GM21423 (cell line): ENCODE measurements around the gene ACVR2B.

Experiments used
- ATAC-seq: cut with Tn5 transposase; IDR thresholded peaks from one replicate; pipeline ENCODE4 v1.9.1; 2021; ENCODE audit warnings: mild to moderate bottlenecking, moderate library complexity; ENCODE audit not compliant: unreplicated experiment

The ACVR2B gene

GRCh38 chr3:38457111-38458003 is 3.7 kb downstream of the ACVR2B start:
- ATAC-seq = no peak

GRCh38 chr3:38458796-38459498 is 5.3 kb downstream of the ACVR2B start:
- ATAC-seq = no peak

DNA sequence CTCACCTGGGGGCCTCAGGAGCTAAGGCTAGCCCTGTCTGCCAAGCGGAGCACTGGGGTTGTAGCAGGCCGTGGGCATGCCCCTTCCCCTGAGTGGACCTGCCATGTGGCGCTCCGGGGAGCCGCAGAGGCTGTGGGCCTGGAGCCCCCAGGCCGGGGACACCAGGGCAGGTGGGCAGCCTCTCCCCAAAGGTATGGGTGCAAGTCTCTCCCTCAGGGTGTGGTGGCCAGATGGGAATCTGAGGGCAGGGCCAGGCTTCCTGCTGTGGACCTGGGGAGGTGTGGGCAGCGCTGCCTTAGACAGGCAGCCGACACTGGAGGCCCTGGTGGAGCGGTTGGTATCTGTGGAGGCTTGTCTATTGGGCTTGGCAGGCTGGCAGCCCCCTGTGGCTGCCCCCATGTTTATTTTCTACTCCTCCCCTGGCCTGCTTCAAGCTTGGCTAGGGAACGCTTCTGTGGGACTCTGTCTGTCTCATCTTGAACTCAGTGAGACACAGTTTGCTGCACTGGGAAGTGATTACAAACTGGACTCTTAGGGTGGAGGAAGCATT is 5.9 kb downstream of the ACVR2B start:
- ATAC-seq = no peak

DNA sequence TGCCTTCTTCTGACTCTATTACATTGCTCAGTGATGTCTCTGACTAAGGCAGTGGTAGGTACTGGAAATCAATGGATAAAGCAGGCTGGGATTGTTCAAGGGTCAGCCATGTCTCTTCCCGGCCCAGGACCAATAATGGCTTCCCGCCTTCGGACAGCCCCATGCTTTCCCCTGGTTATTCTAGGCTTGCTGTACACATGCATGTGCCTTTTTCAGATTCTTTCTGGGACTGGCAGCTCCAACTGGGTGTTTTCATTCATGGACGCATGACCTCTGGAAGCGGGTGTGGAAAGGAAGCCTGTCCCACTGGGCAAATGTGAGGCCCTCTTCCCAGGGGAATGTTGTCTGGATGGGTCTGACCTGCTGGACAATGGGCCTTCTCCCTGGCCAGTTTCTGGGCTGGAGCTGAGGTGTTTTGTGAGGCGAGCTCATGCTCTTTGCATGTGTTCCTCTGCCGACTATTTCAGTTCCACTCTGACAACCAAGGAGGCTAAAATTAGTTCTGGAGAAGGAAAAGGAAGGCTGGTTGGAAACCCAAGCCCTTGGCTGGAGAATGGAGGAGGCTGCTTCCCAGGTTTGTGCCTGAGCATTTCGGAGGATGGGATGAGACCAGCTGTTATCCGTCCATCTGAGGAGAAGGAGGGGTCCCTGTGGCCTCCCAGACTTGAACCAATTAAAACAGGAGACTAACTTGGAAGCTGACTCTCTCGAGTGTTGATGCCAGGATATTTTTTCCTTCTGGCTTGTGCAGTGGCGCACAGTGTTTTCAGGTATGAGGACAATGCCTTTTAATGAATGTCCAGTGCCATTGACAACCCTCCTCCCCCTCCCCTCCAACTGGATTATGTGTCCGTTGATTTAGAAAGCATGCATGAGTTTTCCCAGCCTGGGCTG is 6.9 kb downstream of the ACVR2B start:
- ATAC-seq = no peak

GRCh38 chr3:38465588-38466154 is 12.0 kb downstream of the ACVR2B start:
- no peak for ATAC-seq

DNA sequence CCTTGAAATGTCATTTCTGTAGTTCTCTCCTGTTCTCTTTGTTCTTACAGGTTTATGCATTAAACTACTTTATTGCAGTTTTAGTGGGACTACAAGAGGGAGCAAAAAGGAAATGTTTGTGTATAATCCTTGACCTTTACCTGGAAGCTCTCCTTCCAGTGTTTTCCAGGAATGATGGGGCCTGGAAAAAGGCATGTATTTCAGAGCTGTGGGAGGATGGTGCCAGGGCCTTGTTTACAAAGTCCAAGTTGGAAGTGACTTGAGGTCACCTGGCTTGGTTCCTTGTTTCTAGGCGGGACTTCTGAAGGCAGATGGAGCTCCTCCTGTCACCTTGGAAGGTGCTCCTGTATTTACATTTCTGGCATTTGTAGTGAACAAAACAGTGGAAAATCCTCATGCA is 15.1 kb downstream of the ACVR2B start:
- ATAC-seq = no peak

DNA sequence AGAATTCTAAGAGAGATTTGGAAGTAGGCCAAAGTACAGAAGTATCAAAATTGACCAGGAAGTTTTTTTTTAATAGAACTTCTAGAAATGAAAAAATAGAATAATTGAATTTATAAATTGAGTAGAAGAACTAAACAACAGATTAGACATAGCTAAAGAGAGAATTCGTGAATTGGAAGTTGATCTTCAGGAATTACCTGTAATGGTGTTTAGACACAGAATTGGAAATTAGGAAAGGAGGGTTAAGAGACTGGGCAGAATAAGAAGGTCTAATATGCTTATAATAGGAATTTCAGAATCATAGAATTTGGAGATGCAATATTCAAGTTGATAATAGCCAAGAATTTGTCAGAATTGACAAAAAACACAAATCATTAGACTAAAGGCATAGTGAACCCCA is 16.2 kb downstream of the ACVR2B start:
- no peak for ATAC-seq

GRCh38 chr3:38471260-38471857 is 17.7 kb downstream of the ACVR2B start:
- no peak for ATAC-seq

GRCh38 chr3:38472342-38472741 is 18.7 kb downstream of the ACVR2B start:
- ATAC-seq = no peak

GRCh38 chr3:38473229-38473628 is 19.5 kb downstream of the ACVR2B start:
- ATAC-seq = no peak

DNA sequence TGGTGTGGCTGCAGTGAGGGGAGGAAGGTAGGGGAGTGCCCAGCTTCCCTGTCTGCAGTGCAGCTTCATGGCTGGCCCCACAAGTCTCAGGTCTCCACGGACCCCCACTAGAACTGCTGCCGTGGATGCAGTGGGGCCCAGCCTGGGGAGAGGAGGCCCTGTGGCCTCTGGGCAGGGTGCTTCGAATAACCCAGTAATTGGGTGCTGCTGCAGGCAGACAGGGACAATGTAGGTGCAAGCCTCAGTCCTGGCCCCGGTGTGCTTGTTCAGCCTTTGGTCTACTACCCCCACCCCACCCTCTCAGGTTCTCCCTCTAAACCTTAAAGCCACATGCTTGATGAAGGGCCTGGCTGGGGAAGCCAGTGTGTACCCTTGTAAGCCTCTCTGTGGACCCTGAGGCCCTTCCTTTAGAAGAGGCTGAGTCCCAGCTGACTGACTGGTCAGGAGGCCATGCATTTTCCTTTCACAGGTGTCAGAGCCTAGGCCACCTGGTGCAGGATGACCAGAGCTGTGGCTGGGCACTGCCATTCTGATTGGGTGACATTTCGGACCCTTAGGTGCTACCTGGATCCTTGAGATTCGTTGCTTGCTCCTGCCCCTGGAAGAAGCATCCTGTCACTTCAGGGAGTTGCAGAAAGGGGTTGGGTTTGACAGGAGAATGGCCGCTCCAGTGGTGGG is 21.4 kb downstream of the ACVR2B start:
- no peak for ATAC-seq

- ATAC-seq = no peak
Observed at GRCh38 chr3:38475716-38476115, 22.0 kb downstream of the ACVR2B start.

DNA sequence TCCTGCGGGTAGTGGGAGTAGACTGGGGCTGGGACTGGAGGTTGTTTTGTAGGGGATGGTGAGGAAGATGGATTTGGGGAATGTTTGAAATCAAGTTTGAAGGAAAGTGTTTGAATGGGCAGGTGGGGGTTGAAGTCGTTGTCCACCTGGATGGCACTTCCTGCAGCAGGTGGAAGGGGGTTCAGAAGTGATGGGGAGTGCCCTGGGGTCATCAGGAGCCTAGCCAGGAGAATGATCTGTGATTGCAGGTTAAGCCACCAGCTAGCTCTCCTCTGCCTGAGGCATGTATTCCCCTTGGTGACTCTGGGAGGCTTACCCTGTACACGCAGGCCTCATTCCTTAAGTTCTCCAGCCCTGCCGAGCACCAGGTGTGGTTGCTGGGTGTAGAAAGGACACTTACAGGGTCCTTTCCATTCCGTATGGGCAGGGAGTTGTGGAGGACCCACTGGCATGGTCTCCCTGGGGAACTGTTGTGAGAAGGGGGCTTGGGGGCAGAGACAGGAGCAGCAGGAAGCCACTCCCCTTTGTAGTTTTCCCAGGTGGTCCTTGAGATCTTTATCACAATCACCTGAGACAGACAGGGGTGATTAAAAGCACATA is 22.6 kb downstream of the ACVR2B start:
- ATAC-seq = no peak

DNA sequence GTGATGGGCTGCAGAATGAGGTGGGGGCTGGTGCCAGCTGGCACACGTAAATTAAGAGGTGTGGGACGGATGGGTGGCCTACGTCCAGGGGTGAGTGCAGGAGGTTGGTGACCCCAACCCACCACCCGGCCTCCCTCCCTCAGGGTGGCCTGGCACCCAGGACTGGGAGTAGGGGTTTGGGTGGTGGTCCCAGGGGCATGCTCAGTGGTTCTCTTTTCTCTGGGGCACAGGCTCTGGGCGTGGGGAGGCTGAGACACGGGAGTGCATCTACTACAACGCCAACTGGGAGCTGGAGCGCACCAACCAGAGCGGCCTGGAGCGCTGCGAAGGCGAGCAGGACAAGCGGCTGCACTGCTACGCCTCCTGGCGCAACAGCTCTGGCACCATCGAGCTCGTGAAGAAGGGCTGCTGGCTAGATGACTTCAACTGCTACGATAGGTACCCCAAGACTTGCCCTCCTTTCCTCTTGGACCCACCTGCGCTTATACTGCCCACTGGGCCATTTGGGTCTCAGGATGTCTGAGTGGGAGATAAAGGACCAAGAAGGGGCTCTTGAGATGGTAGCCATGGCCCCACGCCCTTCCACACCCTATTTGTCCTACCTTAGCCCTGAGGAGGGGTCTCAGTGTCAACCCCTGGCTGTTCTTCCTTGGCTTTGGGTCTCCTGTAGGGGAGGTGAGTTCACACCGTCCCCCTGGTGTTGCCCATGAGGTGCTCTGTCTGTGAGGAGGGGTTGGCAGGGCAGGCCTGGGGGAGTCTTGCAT is 23.5 kb downstream of the ACVR2B start:
- no peak for ATAC-seq

DNA sequence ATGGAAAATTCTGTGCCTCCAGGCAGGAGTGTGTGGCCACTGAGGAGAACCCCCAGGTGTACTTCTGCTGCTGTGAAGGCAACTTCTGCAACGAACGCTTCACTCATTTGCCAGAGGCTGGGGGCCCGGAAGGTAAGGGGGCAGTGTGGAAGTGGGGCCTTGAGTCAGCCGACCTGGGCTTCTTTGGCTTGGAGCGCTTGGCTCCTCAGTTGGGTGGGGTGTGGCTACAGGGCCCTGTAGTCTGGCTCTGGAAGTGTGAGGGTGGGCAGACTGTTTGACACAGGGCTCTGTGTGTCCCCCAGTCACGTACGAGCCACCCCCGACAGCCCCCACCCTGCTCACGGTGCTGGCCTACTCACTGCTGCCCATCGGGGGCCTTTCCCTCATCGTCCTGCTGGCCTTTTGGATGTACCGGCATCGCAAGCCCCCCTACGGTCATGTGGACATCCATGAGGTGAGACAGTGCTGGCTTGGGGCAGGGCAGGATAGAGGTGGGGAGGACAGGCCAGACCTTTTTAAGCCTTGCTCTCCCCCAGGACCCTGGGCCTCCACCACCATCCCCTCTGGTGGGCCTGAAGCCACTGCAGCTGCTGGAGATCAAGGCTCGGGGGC is 24.3 kb downstream of the ACVR2B start:
- ATAC-seq = no peak

- ATAC-seq = no peak
Observed at GRCh38 chr3:38478901-38479300, 25.2 kb downstream of the ACVR2B start.

DNA sequence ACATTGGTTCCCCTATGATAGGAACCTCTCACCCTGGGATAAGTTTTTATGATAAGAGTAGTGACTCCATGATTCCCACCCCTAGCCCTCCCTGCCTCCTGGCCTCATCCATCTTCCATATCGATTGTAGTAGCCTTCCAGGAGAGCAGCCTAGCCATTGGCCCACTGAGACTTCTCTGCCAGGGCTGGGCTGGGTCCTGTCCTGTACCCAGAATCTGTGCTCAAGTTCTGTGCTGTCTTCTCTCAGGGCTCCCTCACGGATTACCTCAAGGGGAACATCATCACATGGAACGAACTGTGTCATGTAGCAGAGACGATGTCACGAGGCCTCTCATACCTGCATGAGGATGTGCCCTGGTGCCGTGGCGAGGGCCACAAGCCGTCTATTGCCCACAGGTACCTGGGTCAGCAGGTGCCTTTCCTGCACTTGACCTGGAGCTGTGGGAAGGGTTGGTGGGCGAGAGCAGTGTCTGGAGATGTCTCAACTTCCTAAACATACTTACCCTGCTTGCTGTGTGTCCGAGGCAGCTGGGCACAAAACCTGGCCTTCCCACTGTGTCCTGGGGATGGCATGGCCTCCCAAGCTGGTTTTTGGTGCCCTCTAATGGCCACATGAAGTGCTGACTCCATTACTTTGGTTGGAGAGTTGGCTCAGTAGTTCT is 25.9 kb downstream of the ACVR2B start:
- ATAC-seq = no peak

- ATAC-seq = no peak
Observed at GRCh38 chr3:38480093-38480445, 26.4 kb downstream of the ACVR2B start.
